Spleen (tissue), 7 donors: ENCODE results near the gene LRRC8E.

Source experiments
- CTCF ChIP-seq, 11 experiments: fragments of 200-600 bp in 7 of 11; fragments of 450-650 bp in 4 of 11; sonication (generic) in 4 of 11; IDR thresholded peaks in 8 of 11; conservative IDR thresholded peaks in 3 of 11; 1 replicate in 7 of 11; 2 replicates in 4 of 11; pipeline versions ENCODE4 v1.4.0 to v1.8.0; 2016 to 2021; ENCODE audit warnings: antibody characterized with exemption in 11 of 11, inconsistent platforms in 4 of 11, mild to moderate bottlenecking in 1 of 11
- POLR2AphosphoS5 ChIP-seq, 3 donors: sonication (generic); formaldehyde crosslinking; IDR thresholded peaks; one replicate each; pipeline ENCODE4 v1.5.1; 2017; ENCODE audit warnings: antibody characterized with exemption in 3 of 3
- donor health status: DM: no; HTN: no; CAD: no; lungs with moderate emphysema.
- donor health status: DM: no; HTN: no; CAD: no.
- donor health status: DM: no; HTN: no; CAD: no.

- TF ChIP-seq CTCF (IDR thresholded peaks at IDR 0.05 in 8 of 11, conservative IDR thresholded peaks at IDR 0.05 in 3 of 11) (no peak), POLR2AphosphoS5 (IDR thresholded peaks at IDR 0.05) (no peak)
These were observed 33.9 kb downstream of the LRRC8E start for GRCh38 chr19:7921967-7922835.
